ENCODE measurements around the gene DMRTB1.

The DMRTB1 gene

GRCh38 chr1:53431805-53432565, 27.2 kb upstream of the DMRTB1 start:
- no peak for TF ChIP-seq FOXP2 (optimal IDR thresholded peaks at IDR 0.05; ENCODE audit: borderline replicate concordance, extremely low read depth, extremely low read length, insufficient read depth)
- TF ChIP-seq REST (IDR thresholded peaks at IDR 0.05; ENCODE audit: insufficient read depth in 1 of 2, low read depth in 2 of 2, low read length in 2 of 2): no peak
- TF ChIP-seq TAF1 (IDR thresholded peaks at IDR 0.05; ENCODE audit: borderline replicate concordance, insufficient read depth, low read length): no peak
- no peak for TF ChIP-seq POLR2AphosphoS5 (IDR thresholded peaks at IDR 0.05; ENCODE audit: low read depth, low read length)
- no peak for TF ChIP-seq SIN3A (IDR thresholded peaks at IDR 0.05; ENCODE audit: borderline replicate concordance, insufficient read depth, low read length)

GRCh38 chr1:53432611-53433010, 26.6 kb upstream of the DMRTB1 start:
- no peak for TF ChIP-seq REST (IDR thresholded peaks at IDR 0.05; ENCODE audit: insufficient read depth in 1 of 2, low read depth in 2 of 2, low read length in 2 of 2)
- no peak for TF ChIP-seq SIN3A (IDR thresholded peaks at IDR 0.05; ENCODE audit: borderline replicate concordance, insufficient read depth, low read length)
- no peak for TF ChIP-seq TAF1 (IDR thresholded peaks at IDR 0.05; ENCODE audit: borderline replicate concordance, insufficient read depth, low read length)
- no peak for TF ChIP-seq POLR2AphosphoS5 (IDR thresholded peaks at IDR 0.05; ENCODE audit: low read depth, low read length)
- TF ChIP-seq FOXP2 (optimal IDR thresholded peaks at IDR 0.05; ENCODE audit: borderline replicate concordance, extremely low read depth, extremely low read length, insufficient read depth): no peak

GRCh38 chr1:53435151-53435550, 24.0 kb upstream of the DMRTB1 start:
- no peak for TF ChIP-seq TAF1 (IDR thresholded peaks at IDR 0.05; ENCODE audit: borderline replicate concordance, insufficient read depth, low read length)
- no peak for TF ChIP-seq REST (IDR thresholded peaks at IDR 0.05; ENCODE audit: insufficient read depth in 1 of 2, low read depth in 2 of 2, low read length in 2 of 2)
- no peak for TF ChIP-seq SIN3A (IDR thresholded peaks at IDR 0.05; ENCODE audit: borderline replicate concordance, insufficient read depth, low read length)
- TF ChIP-seq FOXP2 (optimal IDR thresholded peaks at IDR 0.05; ENCODE audit: borderline replicate concordance, extremely low read depth, extremely low read length, insufficient read depth): no peak
- TF ChIP-seq POLR2AphosphoS5 (IDR thresholded peaks at IDR 0.05; ENCODE audit: low read depth, low read length): no peak

GRCh38 chr1:53438427-53439336, 20.5 kb upstream of the DMRTB1 start:
- no peak for TF ChIP-seq FOXP2 (optimal IDR thresholded peaks at IDR 0.05; ENCODE audit: borderline replicate concordance, extremely low read depth, extremely low read length, insufficient read depth)
- TF ChIP-seq TAF1 (IDR thresholded peaks at IDR 0.05; ENCODE audit: borderline replicate concordance, insufficient read depth, low read length): no peak
- TF ChIP-seq POLR2AphosphoS5 (IDR thresholded peaks at IDR 0.05; ENCODE audit: low read depth, low read length): no peak
- no peak for TF ChIP-seq SIN3A (IDR thresholded peaks at IDR 0.05; ENCODE audit: borderline replicate concordance, insufficient read depth, low read length)
- no peak for TF ChIP-seq REST (IDR thresholded peaks at IDR 0.05; ENCODE audit: insufficient read depth in 1 of 2, low read depth in 2 of 2, low read length in 2 of 2)

All from PFSK-1 (cell line).